Naive thymus-derived CD4-positive, alpha-beta T cell (primary cell): Measurements from ENCODE around the gene CARD10. TPM values are rescaled to one million over a fixed set of nuclear protein-coding genes. Genes with fewer than 3 reads are reported as not detected.

ENCODE experiments used
- ATAC-seq: fragments of 150-1000 bp; cut with Tn5 transposase; 2 replicates; pipeline ENCODE4 v1.10.0; 2021; ENCODE audit warnings: mild to moderate bottlenecking, moderate library complexity
- CTCF ChIA-PET: fragments of 350-600 bp; sonication (Branson Sonifier 250); formaldehyde crosslinking; loops from one replicate; lab custom pipeline; 2021; ENCODE audit warnings: antibody characterized with exemption; lab: Charles Lee
- POLR2A ChIA-PET: fragments of 350-600 bp; sonication (Branson Sonifier 250); formaldehyde crosslinking; loops from one replicate; lab custom pipeline; 2021; ENCODE audit warnings: antibody characterized with exemption, inconsistent platforms; lab: Charles Lee
- DNase-seq, 9 donors: peaks; one replicate each; pipeline versions ENCODE4 v3.0.0 to v3.0.0-alpha.2; 2020 to 2022; ENCODE audit warnings: mixed read lengths in 1 of 9
- H3K27ac ChIP-seq: one replicate; pipeline ENCODE4 v1.7.0; 2013; ENCODE audit warnings: mild to moderate bottlenecking, low read depth, low read length, moderate library complexity
- H3K27me3 ChIP-seq, 2 donors: one replicate each; pipeline ENCODE4 v1.7.0; 2013; ENCODE audit warnings: low read length in 2 of 2, mild to moderate bottlenecking in 2 of 2, moderate library complexity in 2 of 2; ENCODE audit not compliant: control insufficient read depth in 2 of 2, insufficient read depth in 2 of 2
- H3K36me3 ChIP-seq, 3 experiments: 1 replicate in 2 of 3; 2 replicates in 1 of 3; pipeline ENCODE4 v1.7.0; 2013; ENCODE audit warnings: low read length in 3 of 3, mild to moderate bottlenecking in 3 of 3, moderate library complexity in 1 of 3; ENCODE audit not compliant: insufficient read depth in 3 of 3, control insufficient read depth in 2 of 3
- H3K4me1 ChIP-seq, 2 donors: one replicate each; pipeline ENCODE4 v1.7.0; 2013; ENCODE audit warnings: low read length in 2 of 2, mild to moderate bottlenecking in 2 of 2, moderate library complexity in 1 of 2; ENCODE audit not compliant: control insufficient read depth in 2 of 2, insufficient read depth in 2 of 2
- H3K4me3 ChIP-seq: 2 replicates; pipeline ENCODE4 v1.7.0; 2013; ENCODE audit warnings: mild to moderate bottlenecking, low read length
- H3K9me3 ChIP-seq, 3 experiments: 1 replicate in 2 of 3; 2 replicates in 1 of 3; pipeline ENCODE4 v1.7.0; 2013; ENCODE audit warnings: low read length in 3 of 3; ENCODE audit not compliant: control insufficient read depth in 2 of 3
- H3K27ac Mint-ChIP-seq, 9 donors: one replicate each; pipeline ENCODE4 v1.8.0; 2020 to 2022; ENCODE audit warnings: mixed read lengths in 9 of 9, mild to moderate bottlenecking in 8 of 9, moderate library complexity in 5 of 9, inconsistent platforms in 2 of 9
- H3K27me3 Mint-ChIP-seq, 5 donors: one replicate each; pipeline ENCODE4 v1.8.0; 2021 to 2022; ENCODE audit warnings: mixed read lengths in 5 of 5, mild to moderate bottlenecking in 1 of 5
- H3K36me3 Mint-ChIP-seq, 5 donors: one replicate each; pipeline ENCODE4 v1.8.0; 2020 to 2022; ENCODE audit warnings: mixed read lengths in 5 of 5, mild to moderate bottlenecking in 3 of 5, inconsistent platforms in 1 of 5
- H3K4me1 Mint-ChIP-seq, 7 donors: one replicate each; pipeline ENCODE4 v1.8.0; 2020 to 2022; ENCODE audit warnings: mixed read lengths in 7 of 7, mild to moderate bottlenecking in 3 of 7, inconsistent platforms in 1 of 7
- H3K4me3 Mint-ChIP-seq, 10 donors: one replicate each; pipeline ENCODE4 v1.8.0; 2020 to 2022; ENCODE audit warnings: mild to moderate bottlenecking in 10 of 10, mixed read lengths in 10 of 10, moderate library complexity in 6 of 10, inconsistent platforms in 2 of 10
- H3K9me3 Mint-ChIP-seq, 11 donors: one replicate each; pipeline ENCODE4 v1.8.0; 2020 to 2022; ENCODE audit warnings: mixed read lengths in 11 of 11, mild to moderate bottlenecking in 4 of 11, inconsistent platforms in 1 of 11, moderate library complexity in 1 of 11
- intact Hi-C, 2 donors: fragments of 100-400 bp; cut with micrococcal nuclease; formaldehyde crosslinking; loops; one replicate each; pipeline ENCODE4 v1.15.1; 2023
- polyA plus RNA-seq, 2 donors: library from polyadenylated mRNA; unstranded; fragments of 300-500 nt; fragmentation: Illumina TruSeq; gene quantifications; one replicate each; pipeline ENCODE4 v1.2.3, GENCODE V29; 2021
- total RNA-seq, 6 experiments: library from RNA in 5 of 6; stranded (reverse) in 5 of 6; gene quantifications; 1 replicate in 5 of 6; 2 replicates in 1 of 6; pipeline ENCODE4 v1.2.3 and lab custom pipeline; 2021 to 2026

The CARD10 gene
- total and polyA plus RNA-seq, 7 experiments from 2014 or later, result 0.13 to 1.0 (median 0.69) TPM; not detected in 2

- peaks cover 11 to 64% (median 20%) of the 10 kb centered on the region in 3 experiments for H3K36me3 ChIP-seq
- H3K27ac Mint-ChIP-seq, result peak overlapping the region; percentile 90 to 99 (median 95)
- H3K36me3 Mint-ChIP-seq, result peaks cover 5 to 30% (median 9%) of the 10 kb centered on the region in 5 donors
- H3K27ac ChIP-seq, result peak overlapping the region; percentile 86
- ChIA-PET POLR2A (interaction anchor here (1.9 kb wide), 1 partner anchor 239 kb away, joined by 8 read pairs; the partner anchor contains the start of gene RAC2), CTCF (interaction anchor here (0.6 to 3.3 kb wide), 3 partner anchors 10 to 15 kb away, joined by 3 to 20 read pairs (median 10); no protein-coding TSS in a partner anchor)
- DNase-seq (no peak), ATAC-seq (no peak)
- H3K27me3 ChIP-seq, result no peaks in the 10 kb centered on the region
- peaks cover 47 to 59% (median 49%) of the 10 kb centered on the region in 7 donors for H3K4me1 Mint-ChIP-seq
- H3K9me3 ChIP-seq, result no peaks in the 10 kb centered on the region
- peaks cover 0 to 9% (median 0%) of the 10 kb centered on the region in 11 donors for H3K9me3 Mint-ChIP-seq
- H3K4me3 Mint-ChIP-seq, result peak overlapping the region; percentile 91 to 99 (median 96)
- intact Hi-C loops, result loop anchor here (10.0 kb wide), 3 partner anchors 82 to 958 kb away; partner anchors contain the start of genes CDC42EP1 (in 1 of the 2) and EIF3D (in 1 of the 2)
- H3K27me3 Mint-ChIP-seq, result no peaks in the 10 kb centered on the region
- no peak overlapping the region for H3K4me3 ChIP-seq
- H3K4me1 ChIP-seq, result peaks cover 25 to 48% of the 10 kb centered on the region in 2 donors
Observed at GRCh38 chr22:37483050-37483449, 36.2 kb downstream of the CARD10 start.

- ATAC-seq, result no peak
- no peaks in the 10 kb centered on the region for H3K27me3 ChIP-seq
- Mint-ChIP-seq H3K27me3 (no peaks in the 10 kb centered on the region), H3K27ac (peak overlapping the region; percentile 90 to 99 (median 95)), H3K9me3 (peaks cover 0 to 9% (median 0%) of the 10 kb centered on the region in 11 donors), H3K4me1 (peaks cover 40 to 53% (median 43%) of the 10 kb centered on the region in 7 donors), H3K36me3 (peaks cover 5 to 30% (median 9%) of the 10 kb centered on the region in 5 donors), H3K4me3 (peak overlapping the region; percentile 91 to 99 (median 96))
- H3K36me3 ChIP-seq, result peaks cover 11 to 72% (median 25%) of the 10 kb centered on the region in 3 experiments
- no peaks in the 10 kb centered on the region for H3K9me3 ChIP-seq
- no peak for DNase-seq
- H3K4me3 ChIP-seq, result no peak overlapping the region
- intact Hi-C loops, result loop anchor here (10.0 kb wide), 3 partner anchors 83 to 957 kb away; partner anchors contain the start of genes CDC42EP1 (in 1 of the 2) and EIF3D (in 1 of the 2)
- CTCF ChIA-PET, result interaction anchor here (3.1 to 3.3 kb wide), 2 partner anchors 10 to 11 kb away, joined by 10 to 20 read pairs; no protein-coding TSS in a partner anchor
- POLR2A ChIA-PET, result interaction anchor here (0.6 to 1.9 kb wide), 2 partner anchors 10 to 16 kb away, joined by 3 to 6 read pairs; no protein-coding TSS in a partner anchor
- H3K4me1 ChIP-seq, result peaks cover 20 to 40% of the 10 kb centered on the region in 2 donors
- peak overlapping the region; percentile 86 for H3K27ac ChIP-seq
Observed at GRCh38 chr22:37482244-37482643, 37.0 kb downstream of the CARD10 start.

- Histone ChIP-seq H3K27ac (peak overlapping the region; percentile 86), H3K9me3 (no peaks in the 10 kb centered on the region), H3K36me3 (peaks cover 11 to 80% (median 25%) of the 10 kb centered on the region in 3 experiments), H3K4me3 (no peak overlapping the region), H3K27me3 (no peaks in the 10 kb centered on the region), H3K4me1 (peaks cover 12 to 32% of the 10 kb centered on the region in 2 donors)
- no peak for DNase-seq
- peaks cover 5 to 30% (median 14%) of the 10 kb centered on the region in 5 donors for H3K36me3 Mint-ChIP-seq
- H3K27me3 Mint-ChIP-seq, result no peaks in the 10 kb centered on the region
- H3K4me1 Mint-ChIP-seq, result peaks cover 32 to 45% (median 36%) of the 10 kb centered on the region in 7 donors
- ATAC-seq, result no peak
- H3K27ac Mint-ChIP-seq, result peak overlapping the region; percentile 90 to 99 (median 95)
- H3K9me3 Mint-ChIP-seq, result peaks cover 0 to 9% (median 0%) of the 10 kb centered on the region in 11 donors
- ChIA-PET POLR2A (interaction anchor here (1.9 kb wide), 1 partner anchor 9 kb away, joined by 6 read pairs; no protein-coding TSS in a partner anchor), CTCF (no interaction called here)
- intact Hi-C loops, result loop anchor here (10.0 kb wide), 3 partner anchors 83 to 957 kb away; partner anchors contain the start of genes CDC42EP1 (in 1 of the 2) and EIF3D (in 1 of the 2)
- H3K4me3 Mint-ChIP-seq, result peak overlapping the region in 9 of 10 donors; percentile 12 to 99 (median 95)
Observed at GRCh38 chr22:37481347-37481907, 37.8 kb downstream of the CARD10 start.

GRCh38 chr22:37480387-37481346 is 38.5 kb downstream of the CARD10 start:
- ChIA-PET CTCF (no interaction called here), POLR2A (interaction anchor here (0.6 to 1.9 kb wide), 2 partner anchors 8 to 1142 kb away, joined by 3 to 6 read pairs; no protein-coding TSS in a partner anchor)
- intact Hi-C loops, result loop anchor here (10.0 kb wide), 3 partner anchors 84 to 956 kb away; partner anchors contain the start of genes CDC42EP1 (in 1 of the 2) and EIF3D (in 1 of the 2)
- H3K27ac Mint-ChIP-seq, result peak overlapping the region; percentile 37 to 99 (median 49)
- H3K4me1 Mint-ChIP-seq, result peaks cover 31 to 44% (median 36%) of the 10 kb centered on the region in 7 donors
- no peaks in the 10 kb centered on the region for H3K27me3 Mint-ChIP-seq
- no peaks in the 10 kb centered on the region for H3K9me3 ChIP-seq
- H3K4me3 ChIP-seq, result no peak overlapping the region
- H3K36me3 Mint-ChIP-seq, result peaks cover 5 to 30% (median 14%) of the 10 kb centered on the region in 5 donors
- H3K4me3 Mint-ChIP-seq, result peak overlapping the region in 5 of 10 donors; percentile 1 to 95 (median 13)
- H3K27me3 ChIP-seq, result no peaks in the 10 kb centered on the region
- H3K4me1 ChIP-seq, result peaks cover 12 to 32% of the 10 kb centered on the region in 2 donors
- peak overlapping the region; percentile 86 for H3K27ac ChIP-seq
- peaks cover 11 to 82% (median 25%) of the 10 kb centered on the region in 3 experiments for H3K36me3 ChIP-seq
- DNase-seq (no peak), ATAC-seq (no peak)
- H3K9me3 Mint-ChIP-seq, result peaks cover 0 to 9% (median 0%) of the 10 kb centered on the region in 11 donors

- H3K9me3 ChIP-seq, result no peaks in the 10 kb centered on the region
- peaks cover 11 to 90% (median 25%) of the 10 kb centered on the region in 3 experiments for H3K36me3 ChIP-seq
- ChIA-PET CTCF (no interaction called here), POLR2A (interaction anchor here (0.9 kb wide), 1 partner anchor 8 kb away, joined by 3 read pairs; no protein-coding TSS in a partner anchor)
- no peak overlapping the region for H3K4me3 ChIP-seq
- Mint-ChIP-seq H3K36me3 (peaks cover 5 to 26% (median 20%) of the 10 kb centered on the region in 5 donors), H3K4me1 (peaks cover 31 to 40% (median 34%) of the 10 kb centered on the region in 7 donors), H3K9me3 (no peaks in the 10 kb centered on the region), H3K27ac (peak overlapping the region in 3 of 9 donors; percentile 28 to 41 (median 36)), H3K27me3 (no peaks in the 10 kb centered on the region), H3K4me3 (no peak overlapping the region)
- DNase-seq (no peak), ATAC-seq (no peak)
- H3K27me3 ChIP-seq, result no peaks in the 10 kb centered on the region
- no peak overlapping the region for H3K27ac ChIP-seq
- intact Hi-C loops, result no loop called here
- peaks cover 12 to 30% of the 10 kb centered on the region in 2 donors for H3K4me1 ChIP-seq
Observed at GRCh38 chr22:37479196-37479595, 40.0 kb downstream of the CARD10 start.
